DMS153 (cell line): ENCODE measurements around the gene CLEC4D.
"Not testable (repeated sequence)": the region's sequence is repeated elsewhere in the genome, so short reads cannot be mapped to it uniquely, and the experiment has no call there.

ENCODE experiments used
- DNase-seq: peaks from one replicate; lab custom pipeline; 2025; lab: John Stamatoyannopoulos, UW

CLEC4D gene

DNA sequence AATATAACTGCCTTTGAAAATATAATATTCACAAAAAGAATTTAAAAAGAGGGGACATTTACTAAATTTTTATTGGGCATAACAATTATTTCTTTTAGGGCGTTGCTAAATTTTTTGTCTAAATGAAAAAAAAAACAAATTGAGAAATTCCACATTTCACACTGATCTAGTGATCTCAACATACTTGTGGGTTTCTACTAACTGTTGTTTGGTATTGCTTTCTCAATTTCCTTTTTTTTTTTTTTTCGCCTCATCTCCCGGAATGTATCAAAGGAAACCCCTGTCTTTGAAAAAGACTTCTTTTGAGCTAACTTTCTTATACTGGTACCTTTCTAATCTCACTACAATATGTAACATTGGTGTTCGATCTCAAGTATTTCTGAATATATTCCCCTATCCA is at the start of gene CLEC4D:
CLEC4D (plus strand) TSS at position 248 of the 400 bp plus-strand sequence. CDS start 230 bp downstream, outside the sequence.
- DNase-seq, result no peak

DNA sequence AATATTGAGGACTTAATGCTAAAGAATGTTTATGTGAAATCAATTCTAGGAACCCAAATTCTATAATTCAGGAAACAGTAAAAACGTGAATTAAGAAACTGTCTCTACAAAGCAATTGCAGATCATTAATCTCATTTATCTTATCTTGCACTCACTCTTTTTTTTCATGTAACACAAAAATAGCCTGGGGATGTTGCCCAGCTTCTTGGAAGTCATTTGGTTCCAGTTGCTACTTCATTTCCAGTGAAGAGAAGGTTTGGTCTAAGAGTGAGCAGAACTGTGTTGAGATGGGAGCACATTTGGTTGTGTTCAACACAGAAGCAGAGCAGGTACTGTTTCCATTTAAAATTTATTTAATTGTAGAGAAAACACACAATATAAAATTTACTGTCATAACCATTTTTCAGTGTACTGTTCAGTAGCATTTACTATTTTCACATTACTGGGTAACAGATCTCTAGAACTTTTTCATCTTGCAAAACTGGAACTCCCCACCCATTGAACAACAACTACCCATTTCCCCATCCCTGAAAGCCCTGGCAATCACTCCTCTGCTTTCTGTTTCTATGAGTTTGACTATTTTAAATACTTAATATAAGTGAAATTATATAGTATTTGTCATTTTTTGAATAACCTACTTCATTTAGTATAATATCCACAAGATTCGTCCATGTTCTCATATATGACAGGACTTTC is 47.9 kb upstream of the CLEC4D start:
- DNase-seq, result no peak

DNA sequence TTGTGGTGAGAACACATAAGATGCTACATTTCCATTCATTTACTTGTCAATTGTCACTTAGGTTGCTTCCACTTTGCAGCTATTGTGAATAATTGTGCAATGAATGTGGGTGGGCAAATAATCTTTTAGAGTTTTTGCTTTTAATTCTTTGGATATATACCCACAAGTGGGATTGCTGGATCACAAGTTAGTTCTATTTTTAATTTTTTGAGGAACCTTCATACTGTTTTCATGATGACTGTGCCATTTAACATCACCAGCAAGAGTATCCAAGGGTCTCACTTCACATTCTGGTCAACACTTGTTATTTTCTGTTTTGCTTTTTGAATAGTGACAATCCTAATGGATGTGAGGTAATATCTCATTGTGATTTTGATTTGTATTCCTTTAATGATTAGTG is 47.1 kb upstream of the CLEC4D start:
- DNase-seq, result no peak

DNA sequence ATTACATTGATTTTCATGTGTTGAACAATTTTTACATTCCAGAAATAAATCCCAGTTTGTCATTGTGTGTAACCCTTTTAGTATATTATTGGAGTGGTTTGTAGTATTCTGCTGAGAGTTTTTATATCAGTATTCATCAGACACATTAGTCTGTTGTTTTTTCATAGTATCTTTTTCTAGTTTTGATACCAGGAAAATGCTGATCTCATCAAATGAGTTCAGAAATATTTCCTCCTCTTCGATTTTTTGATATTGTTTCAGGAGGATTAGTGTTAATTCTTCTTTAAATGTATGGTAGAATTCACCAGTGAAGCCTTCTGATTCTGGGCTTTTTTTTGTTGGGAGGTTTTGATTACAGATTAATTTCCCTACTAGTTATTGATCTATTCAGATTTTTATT is 42.2 kb upstream of the CLEC4D start:
- no peak for DNase-seq

DNA sequence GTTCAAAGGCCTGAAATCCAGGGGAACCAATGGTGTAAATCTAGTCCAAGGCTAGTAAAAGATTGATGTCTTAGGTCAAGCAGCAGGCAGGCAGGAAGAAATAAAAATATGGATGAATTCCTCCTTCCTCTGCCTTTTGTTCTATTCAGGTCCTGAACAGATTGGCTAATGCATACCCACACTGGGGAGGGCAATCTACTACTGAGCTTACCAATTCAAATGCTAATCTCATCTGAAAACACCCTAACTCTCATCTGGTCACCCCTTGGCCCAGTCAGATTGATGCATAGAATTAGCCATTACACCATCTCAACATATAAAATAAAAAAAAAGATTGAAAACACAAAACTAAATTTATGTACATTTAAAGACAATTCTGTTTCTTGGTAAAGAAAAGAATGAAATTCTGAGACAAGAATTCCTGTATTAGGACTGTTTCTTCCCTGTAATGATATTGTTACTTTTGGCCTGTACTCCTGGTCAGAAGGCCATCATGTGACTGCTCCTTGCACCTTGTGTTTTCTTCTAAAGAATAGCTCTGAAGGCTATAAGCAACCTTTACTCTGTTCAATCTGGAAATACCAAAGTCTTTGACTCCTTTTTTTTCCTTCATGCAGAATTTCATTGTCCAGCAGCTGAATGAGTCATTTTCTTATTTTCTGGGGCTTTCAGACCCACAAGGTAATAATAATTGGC is 37.6 kb upstream of the CLEC4D start:
- no peak for DNase-seq

DNA sequence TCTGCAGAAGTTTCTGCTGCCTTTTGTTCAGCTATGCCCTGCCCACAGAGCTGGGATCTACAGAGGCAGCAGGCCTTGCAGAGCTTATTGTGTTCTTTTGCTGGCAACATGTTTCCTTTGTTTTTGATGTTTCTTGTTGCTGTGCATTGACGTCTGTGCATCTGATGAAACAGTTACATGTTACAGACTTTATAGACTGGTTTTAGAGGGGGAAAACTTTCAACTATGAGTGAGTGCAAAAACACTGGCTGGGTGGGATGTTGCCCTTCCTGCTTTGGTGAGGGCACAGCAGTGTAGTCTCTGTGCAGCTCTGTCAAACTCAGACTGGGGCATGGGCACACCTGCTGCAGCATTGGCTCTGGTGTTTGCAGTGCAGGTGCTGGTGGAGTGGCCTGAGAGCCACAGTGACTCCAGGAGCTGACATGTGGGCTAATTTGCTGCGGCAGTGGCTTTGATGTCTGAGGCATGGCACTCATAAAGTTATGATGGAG is 30.7 kb upstream of the CLEC4D start:
- no peak for DNase-seq

DNA sequence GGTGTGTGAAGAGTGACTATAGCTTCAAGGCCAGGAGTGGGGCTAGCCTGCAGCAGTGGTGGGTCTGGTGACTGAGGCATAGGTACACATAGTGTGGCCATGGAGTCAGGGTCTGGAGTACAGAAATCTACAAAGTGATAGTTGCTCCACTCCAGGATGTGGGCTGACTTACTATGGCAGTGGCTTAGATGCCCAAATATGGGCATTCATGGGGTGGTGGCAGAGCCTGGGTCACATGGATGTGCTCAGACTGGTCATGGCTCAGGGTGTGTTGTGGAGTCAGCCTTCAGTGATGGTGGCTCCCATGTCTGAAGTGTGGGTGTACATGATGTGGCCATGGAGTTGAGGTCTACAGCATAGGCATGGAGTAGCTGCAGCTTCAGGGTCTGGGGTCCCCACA is 30.2 kb upstream of the CLEC4D start:
- no peak for DNase-seq

DNA sequence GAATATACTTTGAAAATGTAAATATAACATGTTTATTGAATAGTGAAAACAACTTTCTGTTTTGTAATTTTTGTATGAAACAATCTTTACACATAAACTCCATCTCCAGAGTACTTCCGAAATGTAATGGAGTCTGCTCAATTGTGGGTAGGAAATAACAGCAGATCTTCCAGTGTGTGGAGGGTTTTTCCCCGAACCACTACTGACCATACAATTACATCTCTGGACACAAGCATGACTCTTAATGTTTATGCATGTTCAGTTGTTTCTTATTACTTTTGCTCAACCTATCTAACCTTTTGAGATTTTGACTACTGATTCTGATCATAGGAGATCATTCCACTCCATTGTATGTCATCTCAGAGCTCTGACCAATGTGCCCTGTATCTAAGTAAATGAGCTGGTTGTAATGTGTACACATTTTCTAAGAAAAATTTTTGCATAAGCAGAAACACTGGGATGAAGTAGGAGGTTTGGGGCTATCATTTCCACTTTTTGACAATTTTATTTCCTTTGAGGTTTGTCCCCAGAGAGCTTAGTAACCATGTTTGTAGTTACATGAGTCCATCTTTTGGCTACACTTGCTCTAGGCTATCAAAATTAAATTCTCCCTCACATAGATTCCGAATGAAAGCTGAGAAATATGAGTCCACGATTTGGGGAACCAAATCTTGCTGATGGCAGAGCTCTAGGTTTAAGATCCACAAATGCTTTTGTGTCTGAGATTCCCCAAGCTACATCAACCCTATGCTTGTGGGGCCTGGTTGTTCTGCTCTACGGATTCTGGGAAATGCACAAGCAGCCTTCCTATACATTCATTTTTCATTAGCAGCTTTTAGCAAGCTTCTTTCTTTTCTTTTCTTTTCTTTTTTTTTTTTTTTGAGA is 21.4 kb upstream of the CLEC4D start:
- no peak for DNase-seq

DNA sequence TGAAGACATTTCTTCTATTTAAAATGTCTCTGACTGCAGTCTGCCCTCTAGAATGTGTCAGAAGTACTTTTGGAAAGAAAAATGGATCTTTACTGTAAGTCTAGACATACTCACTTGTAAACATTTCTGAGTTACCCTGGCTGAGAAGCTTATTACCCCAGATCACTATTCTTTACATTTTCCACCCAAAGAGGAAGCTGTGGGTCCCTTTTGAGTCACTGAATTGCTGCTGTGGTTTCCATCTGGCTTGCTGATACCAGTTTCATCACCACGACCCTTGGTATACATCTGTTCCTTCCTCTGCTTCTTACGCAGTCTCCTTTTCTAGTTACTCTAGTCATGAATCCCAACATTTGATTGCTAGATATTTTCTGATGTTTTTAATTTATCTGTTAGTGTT is 20.2 kb upstream of the CLEC4D start:
- no peak for DNase-seq

DNA sequence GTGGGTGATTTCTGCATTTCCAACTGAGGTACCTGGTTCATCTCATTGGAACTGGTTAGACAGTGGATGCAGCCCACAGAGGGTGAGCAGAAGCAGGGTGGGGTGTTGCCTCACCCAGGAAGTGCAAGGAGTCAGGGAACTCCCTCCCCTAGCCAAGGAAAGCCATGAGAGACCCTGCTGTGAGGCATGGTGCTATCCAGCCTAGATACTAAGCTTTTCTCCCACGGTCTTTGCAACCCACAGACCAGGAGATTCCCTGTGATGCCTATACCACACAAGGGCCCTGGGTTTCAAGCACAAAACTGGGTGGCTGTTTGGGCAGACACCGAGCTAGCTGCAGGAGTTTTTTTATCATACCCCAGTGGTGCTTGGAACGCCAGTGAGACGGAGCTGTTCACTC is 17.6 kb upstream of the CLEC4D start:
- not testable (repeated sequence) for DNase-seq

DNA sequence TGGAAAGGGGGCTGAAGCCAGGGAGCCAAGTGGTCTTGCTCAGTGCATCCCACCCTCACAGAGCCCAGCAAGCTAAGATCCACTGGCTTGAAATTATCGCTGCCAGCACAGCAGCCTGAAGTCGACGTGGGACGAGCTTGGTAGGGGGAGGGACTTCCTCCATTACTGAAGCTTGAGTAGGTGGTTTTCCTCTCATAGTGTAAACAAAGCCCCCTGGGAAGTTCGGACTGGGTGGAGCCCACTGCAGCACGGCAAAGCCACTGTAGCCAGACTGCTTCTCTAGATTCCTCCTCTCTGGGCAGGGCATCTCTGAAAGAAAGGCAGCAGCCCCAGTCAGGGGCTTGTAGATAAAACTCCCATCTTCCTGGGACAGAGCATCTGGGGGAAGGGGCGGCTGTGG is 17.2 kb upstream of the CLEC4D start:
- not testable (repeated sequence) for DNase-seq

DNA sequence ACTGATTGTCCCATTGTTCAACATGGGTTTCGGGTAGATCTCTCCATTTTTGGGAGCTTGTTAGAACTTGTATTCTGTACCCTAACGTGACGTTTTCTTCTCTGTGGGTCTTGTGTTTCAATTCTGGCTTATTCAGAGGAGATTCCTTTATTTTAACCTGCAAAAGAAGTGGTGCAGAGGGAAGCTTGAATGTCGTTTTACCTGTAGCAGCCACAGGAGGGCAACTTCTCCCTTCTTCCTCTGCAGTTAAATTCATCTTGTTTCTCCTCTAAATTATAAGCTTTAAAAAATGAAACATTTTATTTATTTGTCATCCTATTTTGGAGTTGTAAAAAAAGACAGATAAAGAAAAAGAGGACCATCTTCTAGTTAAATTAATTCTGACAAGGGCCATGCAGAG is 13.7 kb upstream of the CLEC4D start:
- DNase-seq, result no peak

DNA sequence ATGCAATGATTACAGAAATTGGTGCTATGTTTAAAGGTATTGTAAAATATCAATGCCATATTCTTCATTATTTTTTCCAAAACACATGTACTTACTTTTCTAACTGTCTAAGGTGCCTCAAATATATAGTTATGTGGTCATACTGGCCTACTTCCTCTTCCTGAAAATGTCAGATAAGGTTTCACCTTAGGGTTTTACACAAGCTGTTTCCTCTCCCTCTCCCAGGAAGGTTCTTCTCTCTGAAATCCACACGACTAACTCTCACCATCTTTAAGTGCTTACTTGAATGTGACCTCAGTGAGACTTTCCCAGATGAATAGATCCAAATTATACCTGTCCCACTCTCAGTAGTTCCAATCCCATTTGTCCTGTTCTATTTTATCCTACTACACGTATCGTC is 11.6 kb upstream of the CLEC4D start:
- DNase-seq, result no peak

DNA sequence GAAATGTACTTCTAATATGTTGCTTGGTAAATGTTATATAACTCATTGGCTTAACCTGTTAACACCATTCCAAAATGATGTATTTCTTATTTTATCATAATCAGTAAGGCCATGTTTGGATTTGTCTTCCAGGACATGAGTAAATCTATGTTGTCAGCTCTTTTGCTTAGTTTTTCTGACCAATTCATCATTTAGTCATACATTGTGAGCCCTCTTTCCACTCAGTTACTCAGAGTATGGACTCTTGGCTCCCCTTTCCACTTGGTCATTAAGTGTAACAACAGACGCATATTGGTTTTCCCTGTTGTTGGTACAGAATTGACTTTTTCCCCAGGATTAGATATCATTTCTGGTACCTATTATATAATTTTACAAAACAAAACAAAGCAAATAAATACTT is 9.0 kb upstream of the CLEC4D start:
- DNase-seq, result no peak

DNA sequence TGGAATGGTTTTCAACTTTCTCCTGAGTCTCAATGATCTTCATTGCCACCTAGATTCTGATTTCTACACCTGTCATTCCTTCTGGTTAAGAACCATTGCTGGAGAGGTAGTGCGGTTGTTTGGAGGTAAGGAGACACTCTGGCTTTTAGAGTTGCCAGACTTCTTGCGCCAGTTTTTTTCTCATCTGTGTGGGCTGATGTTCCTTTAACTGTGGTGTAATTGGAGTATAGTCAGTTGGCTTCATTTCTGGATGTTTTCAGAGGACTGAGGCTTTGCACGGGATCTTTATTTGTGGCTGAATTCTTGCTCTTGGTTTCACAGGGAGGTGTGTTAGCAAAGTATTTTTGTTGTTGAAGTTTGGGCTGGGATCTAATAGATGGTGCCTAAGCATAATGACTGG is 5.7 kb upstream of the CLEC4D start:
- no peak for DNase-seq

DNA sequence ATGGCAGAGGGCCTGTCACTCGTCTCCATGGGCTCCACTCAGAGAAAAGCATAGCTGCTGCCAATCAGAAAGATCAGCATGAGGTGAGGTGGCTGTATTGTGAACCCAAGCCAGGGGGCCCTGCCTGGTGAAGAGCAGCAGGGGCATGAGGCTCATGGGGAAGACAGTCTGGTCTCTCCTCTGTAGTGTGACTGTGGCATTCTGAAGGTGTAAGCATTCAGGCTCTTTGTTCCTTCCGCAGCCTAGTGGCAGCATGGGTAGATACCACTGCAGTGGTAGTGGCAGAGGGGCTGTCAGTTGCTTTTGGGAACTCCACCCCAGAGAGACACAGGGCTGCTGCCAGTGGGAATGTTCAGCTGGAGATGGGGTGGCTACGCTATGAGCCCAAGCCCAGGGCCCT is 5.1 kb upstream of the CLEC4D start:
- DNase-seq, result no peak

DNA sequence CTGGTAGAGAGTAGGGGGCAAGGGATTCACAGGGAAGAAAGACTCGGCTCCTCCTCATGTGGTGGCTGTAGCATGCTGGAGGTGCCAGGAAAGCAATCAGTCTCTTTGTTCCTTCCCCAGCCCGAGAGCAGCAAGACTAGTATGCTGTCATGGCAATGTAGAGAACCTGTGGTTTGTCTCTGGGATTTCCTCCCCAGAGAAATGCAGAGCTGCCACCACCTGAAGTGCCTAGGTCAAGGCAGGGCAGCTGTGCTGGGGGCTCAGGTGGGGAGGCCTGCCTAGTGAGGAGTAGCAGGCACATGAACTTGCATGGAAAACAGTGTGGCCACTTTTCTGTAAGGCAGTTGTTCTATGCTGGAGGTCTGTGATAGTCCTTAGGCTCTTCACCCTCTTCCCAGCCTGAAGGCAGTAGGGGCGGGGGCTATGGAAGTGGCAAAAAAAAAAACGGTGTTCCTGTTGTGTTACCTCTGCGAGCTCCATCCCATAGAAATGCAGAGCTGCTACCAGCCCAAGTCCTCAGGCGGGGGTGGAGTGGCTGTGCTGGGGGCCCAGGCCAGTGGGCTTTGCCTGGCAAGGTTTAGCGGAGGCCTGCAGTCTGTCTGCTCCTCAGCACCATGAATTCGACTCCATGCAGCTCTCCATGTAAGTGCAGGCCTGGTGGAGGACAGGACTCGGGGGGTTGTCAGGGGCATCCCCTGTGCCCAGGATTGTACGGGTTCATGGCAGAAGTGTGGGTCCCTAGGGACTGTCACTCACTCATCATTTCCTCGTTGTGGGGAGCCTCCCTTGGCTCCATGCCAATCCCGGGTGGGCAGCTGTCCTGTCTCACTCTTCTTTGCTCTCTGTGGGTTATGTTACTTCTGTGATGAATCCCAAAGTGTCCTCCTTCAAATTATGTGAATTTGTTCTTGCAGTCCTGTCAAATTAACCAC is 4.1 kb upstream of the CLEC4D start:
- DNase-seq, result no peak

DNA sequence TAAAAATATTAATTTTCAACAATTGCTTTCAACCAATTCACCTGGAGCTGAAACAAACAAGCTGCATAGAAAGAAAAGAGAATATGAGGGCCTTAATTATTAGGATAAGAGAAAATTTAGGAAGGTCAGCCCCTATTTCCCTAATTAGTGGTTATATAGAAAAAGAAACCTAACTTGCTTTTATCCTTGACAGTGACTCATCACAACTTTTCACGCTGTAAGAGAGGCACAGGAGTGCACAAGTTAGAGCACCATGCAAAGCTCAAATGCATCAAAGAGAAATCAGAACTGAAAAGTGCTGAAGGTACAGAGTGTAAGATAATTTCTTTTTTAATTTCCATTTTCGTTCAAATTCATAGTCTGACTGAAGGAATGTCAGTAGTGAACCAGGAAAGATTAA is 4.7 kb downstream of the CLEC4D start:
- no peak for DNase-seq

DNA sequence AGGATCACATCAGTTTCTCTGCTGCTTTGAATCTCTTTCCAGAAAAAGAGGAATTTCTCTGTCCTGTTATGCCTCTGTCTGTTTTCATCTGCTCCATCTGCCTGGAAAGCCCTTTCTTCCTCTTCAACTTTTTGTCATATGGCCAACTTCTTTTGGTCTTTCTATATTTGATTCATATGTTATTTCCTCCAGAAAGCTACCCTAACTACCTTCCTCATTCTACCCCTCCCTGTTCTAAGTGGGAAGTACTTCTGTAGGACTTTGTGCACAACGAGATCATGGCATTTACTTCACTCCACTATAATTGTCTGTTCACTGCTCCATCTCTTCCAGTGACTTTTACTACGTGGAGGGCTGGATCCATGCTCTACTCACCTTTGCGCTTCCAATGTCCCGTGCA is 5.9 kb downstream of the CLEC4D start:
- DNase-seq, result no peak

DNA sequence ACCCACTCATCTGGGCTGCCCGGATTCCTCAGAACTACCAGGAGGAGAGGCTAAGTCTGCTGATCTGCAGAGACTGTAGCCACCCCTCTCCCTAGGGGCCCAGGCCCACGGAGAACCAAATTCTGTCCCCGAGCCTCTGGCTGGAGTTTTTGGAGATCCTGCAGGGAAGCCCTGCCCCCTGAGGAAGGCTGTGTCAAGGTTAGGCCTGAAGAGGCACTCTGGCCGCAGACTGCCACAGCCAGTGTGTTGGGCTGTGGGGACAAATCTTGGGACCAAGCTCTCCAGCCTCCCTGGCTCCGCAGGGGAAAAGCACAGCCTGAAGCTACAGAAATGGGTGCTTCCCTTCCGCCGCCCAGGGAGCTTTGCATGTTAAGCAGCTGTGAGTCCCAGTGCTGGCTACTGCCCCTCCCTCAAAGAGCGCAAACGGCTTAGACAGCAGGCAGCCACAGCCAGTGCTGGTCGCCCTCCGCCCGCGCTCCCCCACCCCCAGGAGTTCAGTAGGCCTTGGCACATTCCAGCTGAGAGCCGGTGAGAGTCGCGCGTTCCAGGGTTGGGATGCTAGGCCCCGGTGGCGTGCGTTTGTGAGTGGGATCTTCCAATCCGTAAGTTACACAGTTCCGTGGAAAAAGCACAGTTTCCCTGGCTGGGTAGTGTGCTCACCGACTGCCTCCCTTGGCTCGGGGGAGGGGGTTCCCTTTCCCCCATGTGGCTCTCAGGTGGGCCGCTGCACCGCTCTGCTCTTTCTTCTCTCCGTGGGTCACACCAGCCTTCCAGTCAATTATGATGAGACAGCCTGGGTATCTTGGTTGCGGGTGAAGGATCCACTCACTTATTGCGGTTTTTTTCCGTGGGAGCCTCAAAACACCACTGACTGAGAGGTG is 14.2 kb downstream of the CLEC4D start:
- DNase-seq, result no peak

DNA sequence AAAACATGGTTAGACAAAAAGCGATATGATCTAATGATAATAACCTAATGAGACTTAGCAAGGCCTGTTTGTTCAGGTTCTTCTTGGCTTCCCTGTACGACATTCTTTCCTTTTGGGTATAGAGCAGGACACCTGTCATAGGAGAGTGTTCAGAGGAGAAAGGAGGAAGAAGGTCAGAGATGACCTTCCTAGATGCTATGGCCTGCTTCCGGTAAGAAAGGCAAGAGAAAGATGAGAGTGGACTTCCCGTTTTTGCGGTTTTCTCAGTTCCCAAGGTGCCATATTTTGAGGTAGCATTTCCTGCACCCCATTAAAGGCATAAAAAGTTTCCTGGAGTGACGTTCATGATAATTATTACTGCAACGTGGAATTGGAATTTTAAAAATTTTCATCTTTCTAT is 18.7 kb downstream of the CLEC4D start:
- no peak for DNase-seq
